ENCODE results near the gene TMEM88. TPM values are rescaled to one million over a fixed set of nuclear protein-coding genes. Genes with fewer than 3 reads are reported as not detected.
A peak's percentile ranks its signal among the peaks of the same experiment; 100 is the strongest.

Gene TMEM88
- total and polyA plus RNA-seq, 2 experiments from 2014 or later, result not detected

GRCh38 chr17:7889166-7889955, 34.5 kb downstream of the TMEM88 start:
- Histone ChIP-seq H3K36me3 (ENCODE audit: low read depth) (peaks cover 9% of the 10 kb centered on the region; the same call in 1 of the 2 replicates), H3K9ac (peak overlapping the region; percentile 71), H3K9me2 (ENCODE audit: insufficient read depth) (no peaks in the 10 kb centered on the region), H3K9me3 (ENCODE audit: low read depth) (no peaks in the 10 kb centered on the region), H3K4me2 (ENCODE audit: unreplicated experiment) (peak overlapping the region; percentile 86), H3K4me1 (ENCODE audit: insufficient read depth) (peaks cover 32% of the 10 kb centered on the region), H3K4me3 (peak overlapping the region; percentile 90), H3K79me2 (ENCODE audit: insufficient read depth) (peaks cover 32% of the 10 kb centered on the region), H3K27ac (peak overlapping the region; percentile 90), H4K20me1 (ENCODE audit: insufficient read depth) (no peaks in the 10 kb centered on the region), H2AFZ (no peak overlapping the region), H3F3A (ENCODE audit: insufficient read depth) (peaks cover 32% of the 10 kb centered on the region), H3K27me3 (replicated peaks; ENCODE audit: insufficient read depth) (no peaks in the 10 kb centered on the region)
- in situ Hi-C loops (cut with MboI), result no loop called here
- 41 to 42% methylated on average over 11 of the region's 11 CpGs for WGBS, 2 experiments (ENCODE audit: low coverage in 1 of 2, low lambda C conversion rate in 2 of 2, missing lambda C conversion rate in 2 of 2)
- TF ChIP-seq EZH2phosphoT487 (IDR thresholded peaks at IDR 0.05; ENCODE audit: insufficient read depth, low read depth) (no peak), EZH2 (IDR thresholded peaks at IDR 0.05; ENCODE audit: insufficient read depth, poor library complexity, severe bottlenecking) (no peak)
- DNase-seq, result peak; percentile 96

GRCh38 chr17:7893187-7893880, 38.5 kb downstream of the TMEM88 start:
- Histone ChIP-seq H3K4me2 (ENCODE audit: unreplicated experiment) (no peak overlapping the region), H3F3A (ENCODE audit: insufficient read depth) (peaks cover 12% of the 10 kb centered on the region), H3K36me3 (ENCODE audit: low read depth) (peaks cover 14% of the 10 kb centered on the region), H2AFZ (no peak overlapping the region), H3K9me2 (ENCODE audit: insufficient read depth) (no peaks in the 10 kb centered on the region), H3K9ac (no peak overlapping the region), H3K4me1 (ENCODE audit: insufficient read depth) (peaks cover 15% of the 10 kb centered on the region), H3K27ac (no peak overlapping the region), H3K79me2 (ENCODE audit: insufficient read depth) (peaks cover 27% of the 10 kb centered on the region), H3K4me3 (no peak overlapping the region), H3K9me3 (ENCODE audit: low read depth) (no peaks in the 10 kb centered on the region), H3K27me3 (replicated peaks; ENCODE audit: insufficient read depth) (no peaks in the 10 kb centered on the region), H4K20me1 (ENCODE audit: insufficient read depth) (no peaks in the 10 kb centered on the region)
- TF ChIP-seq EZH2 (IDR thresholded peaks at IDR 0.05; ENCODE audit: insufficient read depth, poor library complexity, severe bottlenecking), result no peak
- TF ChIP-seq EZH2phosphoT487 (IDR thresholded peaks at IDR 0.05; ENCODE audit: insufficient read depth, low read depth), result no peak
- 94 to 97% methylated on average over 11 to 15 of the region's 15 CpGs for WGBS, 2 experiments (ENCODE audit: low coverage in 1 of 2, low lambda C conversion rate in 2 of 2, missing lambda C conversion rate in 2 of 2)
- no peak for DNase-seq
- in situ Hi-C loops (cut with MboI), result no loop called here

- Histone ChIP-seq H3F3A (ENCODE audit: insufficient read depth) (0 out of 2 replicates have a peak, but pooled peaks cover 6% of the 10 kb centered on the region), H3K79me2 (ENCODE audit: insufficient read depth) (peaks cover 18% of the 10 kb centered on the region), H3K9me3 (ENCODE audit: low read depth) (no peaks in the 10 kb centered on the region), H3K4me3 (no peak overlapping the region), H4K20me1 (ENCODE audit: insufficient read depth) (no peaks in the 10 kb centered on the region), H3K27ac (no peak overlapping the region), H3K4me2 (ENCODE audit: unreplicated experiment) (no peak overlapping the region), H3K9me2 (ENCODE audit: insufficient read depth) (no peaks in the 10 kb centered on the region), H3K36me3 (ENCODE audit: low read depth) (peaks cover 15% of the 10 kb centered on the region), H3K9ac (no peak overlapping the region), H2AFZ (no peak overlapping the region), H3K27me3 (replicated peaks; ENCODE audit: insufficient read depth) (no peaks in the 10 kb centered on the region), H3K4me1 (ENCODE audit: insufficient read depth) (peaks cover 6% of the 10 kb centered on the region)
- WGBS, 2 experiments (ENCODE audit: low coverage in 1 of 2, low lambda C conversion rate in 2 of 2, missing lambda C conversion rate in 2 of 2), result 93 to 95% methylated on average over 8 to 9 of the region's 9 CpGs
- TF ChIP-seq EZH2phosphoT487 (IDR thresholded peaks at IDR 0.05; ENCODE audit: insufficient read depth, low read depth), result no peak
- TF ChIP-seq EZH2 (IDR thresholded peaks at IDR 0.05; ENCODE audit: insufficient read depth, poor library complexity, severe bottlenecking), result no peak
- in situ Hi-C loops (cut with MboI), result no loop called here
- no peak for DNase-seq
These were observed 39.4 kb downstream of the TMEM88 start for GRCh38 chr17:7894226-7894625.

- no peaks in the 10 kb centered on the region for H3K27me3 ChIP-seq (replicated peaks; ENCODE audit: insufficient read depth)
- TF ChIP-seq EZH2 (IDR thresholded peaks at IDR 0.05; ENCODE audit: insufficient read depth, poor library complexity, severe bottlenecking) (no peak), EZH2phosphoT487 (IDR thresholded peaks at IDR 0.05; ENCODE audit: insufficient read depth, low read depth) (no peak)
- peaks cover 21% of the 10 kb centered on the region for H3K36me3 ChIP-seq (ENCODE audit: low read depth)
- no peak overlapping the region for H3K4me3 ChIP-seq
- in situ Hi-C loops (cut with MboI), result no loop called here
- H3K9ac ChIP-seq, result no peak overlapping the region
- H3F3A ChIP-seq (ENCODE audit: insufficient read depth), result no peaks in the 10 kb centered on the region
- no peaks in the 10 kb centered on the region for H3K9me3 ChIP-seq (ENCODE audit: low read depth)
- H3K9me2 ChIP-seq (ENCODE audit: insufficient read depth), result no peaks in the 10 kb centered on the region
- 88 to 90% methylated on average over 4 to 8 of the region's 8 CpGs for WGBS, 2 experiments (ENCODE audit: low coverage in 1 of 2, low lambda C conversion rate in 2 of 2, missing lambda C conversion rate in 2 of 2)
- H3K27ac ChIP-seq, result no peak overlapping the region
- no peaks in the 10 kb centered on the region for H4K20me1 ChIP-seq (ENCODE audit: insufficient read depth)
- H2AFZ ChIP-seq, result no peak overlapping the region
- DNase-seq, result no peak
- peaks cover 12% of the 10 kb centered on the region for H3K79me2 ChIP-seq (ENCODE audit: insufficient read depth)
- H3K4me2 ChIP-seq (ENCODE audit: unreplicated experiment), result no peak overlapping the region
- H3K4me1 ChIP-seq (ENCODE audit: insufficient read depth), result no peaks in the 10 kb centered on the region; the same call in 1 of the 2 replicates
These were observed 40.0 kb downstream of the TMEM88 start for GRCh38 chr17:7894866-7895265.
